NOMO-1 (cell line): Measurements from ENCODE around the gene COL27A1.

ENCODE experiments used
- DNase-seq, 2 experiments: peaks; one replicate each; lab custom pipeline; 2025; ENCODE audit not compliant: unreplicated experiment in 2 of 2; lab: John Stamatoyannopoulos, UW

Gene COL27A1

GRCh38 chr9:114155263-114155994, at the start of gene COL27A1:
Gene COL27A1 (plus strand): TSS chr9:114155537. CDS start chr9:114155951, 414 bp downstream.
- DNase-seq: peak; percentile 61 to 77

DNA sequence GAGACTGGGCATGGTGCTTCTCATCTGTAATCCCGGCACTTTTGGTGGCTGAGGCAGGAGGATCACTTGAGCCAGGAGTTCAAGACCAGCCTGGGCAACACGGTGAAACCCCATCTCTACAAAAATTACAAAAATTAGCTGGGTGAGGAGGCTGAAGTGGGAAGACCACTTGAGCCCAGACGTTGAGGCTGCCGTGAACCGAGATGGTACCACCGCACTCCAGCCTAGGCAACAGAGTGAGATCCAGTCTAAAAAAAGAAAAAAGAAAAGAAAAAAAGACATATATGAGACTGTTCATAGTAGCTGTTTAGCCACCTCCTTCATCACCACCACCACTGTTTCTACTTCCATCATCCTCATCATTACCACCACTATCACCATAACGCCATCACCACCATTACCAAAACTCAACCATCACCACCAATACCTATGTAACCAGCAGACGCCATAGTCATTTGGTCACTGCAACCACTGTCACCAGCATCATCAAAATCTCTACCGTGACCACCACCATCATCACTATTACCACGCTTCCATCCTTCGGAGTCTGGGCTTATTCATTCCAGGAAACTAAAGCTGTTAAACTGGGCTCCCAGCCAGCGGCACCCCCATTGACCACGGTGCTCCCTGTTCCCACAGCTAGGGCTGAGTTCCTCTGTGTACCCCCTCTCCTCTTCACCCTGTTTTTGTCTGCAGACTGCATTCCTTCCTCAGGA, 47.9 kb upstream of the COL27A1 start:
- DNase-seq: no peak

DNA sequence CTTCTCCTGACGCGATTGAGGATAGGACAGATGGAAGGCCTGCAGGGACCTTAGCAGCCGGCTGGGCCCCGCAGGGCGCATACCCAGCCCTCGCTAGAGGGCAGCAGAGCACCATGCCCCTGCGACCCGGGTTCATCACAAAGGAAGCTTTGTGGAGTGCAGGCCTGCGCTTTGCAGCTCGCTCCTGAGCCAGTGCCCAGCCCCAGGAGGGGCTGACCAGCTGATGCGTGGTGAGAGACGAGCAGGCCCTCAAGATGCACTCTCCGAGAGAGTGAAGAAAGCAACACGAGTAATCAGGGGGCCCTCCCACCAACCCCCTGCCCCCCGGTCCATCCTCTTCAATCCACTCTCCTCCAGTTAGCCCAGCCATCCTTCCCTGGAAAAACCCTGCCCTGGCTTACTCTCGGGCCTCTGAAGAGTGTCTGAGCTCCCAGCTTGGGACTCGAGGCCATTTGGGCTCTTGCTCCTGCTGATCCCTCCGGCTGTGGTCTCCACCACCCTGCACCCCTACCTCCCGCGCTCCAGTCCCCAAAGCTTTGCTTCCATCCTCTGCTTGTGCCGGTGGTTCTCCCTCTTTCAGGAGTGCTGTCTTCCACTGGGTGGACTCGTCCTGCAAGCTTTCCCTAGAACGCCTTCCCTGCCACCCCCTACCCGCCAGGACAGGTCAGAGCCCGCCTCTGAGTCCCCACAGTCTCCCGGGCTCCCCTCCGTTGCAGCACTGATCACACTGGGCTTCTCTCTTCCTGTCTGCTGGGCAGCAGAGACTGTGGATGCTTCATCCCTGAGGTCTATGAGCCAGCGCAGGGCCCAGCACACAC, 47.1 kb upstream of the COL27A1 start:
- DNase-seq: peak; percentile 35 to 53

GRCh38 chr9:114109124-114109523, 46.2 kb upstream of the COL27A1 start:
- no peak for DNase-seq

GRCh38 chr9:114110180-114110579, 45.2 kb upstream of the COL27A1 start:
- no peak for DNase-seq

GRCh38 chr9:114112325-114112724, 43.0 kb upstream of the COL27A1 start:
- no peak for DNase-seq

DNA sequence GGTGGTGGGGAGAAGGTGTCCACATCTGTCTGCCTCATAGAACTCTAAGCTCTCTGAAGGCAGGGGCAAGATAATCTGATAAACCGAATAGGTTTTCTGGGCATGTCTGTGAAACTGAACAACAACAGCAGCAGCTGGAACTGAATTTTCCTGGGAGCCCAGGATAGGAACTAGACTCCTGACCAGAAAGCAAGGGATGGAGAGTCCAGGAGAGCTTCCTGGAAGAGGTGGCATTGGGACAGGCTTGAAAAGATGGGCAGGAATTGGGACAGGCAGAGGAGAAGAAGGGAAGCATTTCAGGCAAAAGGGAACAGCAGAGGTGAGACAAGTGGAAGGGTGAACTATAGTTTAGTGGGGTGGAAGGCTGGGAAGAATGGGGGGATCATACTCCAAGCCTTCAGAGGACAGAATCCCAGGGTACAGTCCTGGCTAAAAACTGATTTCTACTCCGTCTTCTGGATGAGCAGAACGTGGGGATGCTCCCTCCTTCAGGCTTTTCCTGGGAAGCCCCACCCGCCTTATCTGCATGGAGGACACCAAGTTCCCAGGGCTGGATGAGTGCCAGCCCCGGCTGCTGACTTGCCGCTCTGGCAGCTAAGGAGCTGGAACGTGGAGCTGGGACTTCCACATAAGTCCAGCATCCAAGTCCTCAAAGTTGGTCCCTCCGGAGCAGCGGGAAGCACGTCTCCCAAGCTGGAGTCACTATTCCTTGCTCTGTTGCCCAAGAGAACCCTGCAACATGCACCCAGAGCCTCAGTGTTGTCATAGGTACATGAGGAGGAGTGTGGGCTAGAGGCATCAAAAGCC, 42.4 kb upstream of the COL27A1 start:
- DNase-seq: no peak

DNA sequence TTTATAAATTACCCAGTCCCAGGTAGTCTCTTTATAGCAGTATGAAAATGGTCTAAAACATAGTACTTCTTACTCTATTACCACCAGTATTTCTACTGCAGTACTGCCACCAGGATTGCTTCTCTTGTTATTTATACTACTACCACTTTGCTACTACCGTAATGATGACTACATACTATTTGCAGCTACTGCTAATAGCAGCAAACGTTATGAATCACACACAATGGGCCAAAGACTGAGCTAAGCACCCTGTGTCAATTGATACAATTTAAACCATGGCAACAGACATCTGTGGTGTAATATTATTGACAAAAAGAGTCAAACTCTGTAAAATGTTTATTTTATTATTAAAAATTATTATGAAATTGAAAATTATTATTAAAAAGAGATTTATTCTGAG, 41.0 kb upstream of the COL27A1 start:
- DNase-seq: no peak

- DNase-seq: no peak
Measured at GRCh38 chr9:114115654-114116125, 39.6 kb upstream of the COL27A1 start.

DNA sequence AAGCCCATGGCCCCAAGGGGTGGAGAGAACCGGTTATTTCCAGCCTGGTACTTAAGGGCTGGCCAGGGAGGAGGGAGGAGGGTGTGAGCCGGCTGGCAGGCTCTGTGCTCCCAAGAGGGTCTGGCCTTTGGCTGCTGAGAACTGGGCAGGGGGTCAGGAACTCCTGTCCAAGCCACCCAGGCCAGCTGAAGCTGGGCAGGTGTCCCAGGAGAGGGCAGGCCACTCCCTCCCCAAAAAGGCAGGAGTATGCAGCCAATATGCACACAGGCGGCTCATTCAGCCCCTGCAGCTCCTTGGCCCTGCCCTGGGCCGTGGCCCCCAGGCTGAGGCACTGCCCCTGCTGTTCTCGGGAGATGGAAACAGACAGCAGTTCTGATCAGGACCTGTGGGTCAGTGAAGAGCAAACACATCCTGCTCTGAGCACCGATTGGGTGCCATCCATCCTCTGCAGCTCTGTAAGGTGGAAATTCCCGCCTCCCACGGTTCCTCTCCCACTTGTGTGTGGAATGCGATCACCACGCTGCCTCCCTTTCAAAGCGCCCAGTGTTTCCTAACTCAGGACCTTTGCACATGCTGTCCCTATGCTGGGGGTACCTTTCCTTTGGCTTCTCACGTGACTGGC, 39.1 kb upstream of the COL27A1 start:
- DNase-seq: no peak

GRCh38 chr9:114117614-114117995, 37.7 kb upstream of the COL27A1 start:
- DNase-seq: no peak

DNA sequence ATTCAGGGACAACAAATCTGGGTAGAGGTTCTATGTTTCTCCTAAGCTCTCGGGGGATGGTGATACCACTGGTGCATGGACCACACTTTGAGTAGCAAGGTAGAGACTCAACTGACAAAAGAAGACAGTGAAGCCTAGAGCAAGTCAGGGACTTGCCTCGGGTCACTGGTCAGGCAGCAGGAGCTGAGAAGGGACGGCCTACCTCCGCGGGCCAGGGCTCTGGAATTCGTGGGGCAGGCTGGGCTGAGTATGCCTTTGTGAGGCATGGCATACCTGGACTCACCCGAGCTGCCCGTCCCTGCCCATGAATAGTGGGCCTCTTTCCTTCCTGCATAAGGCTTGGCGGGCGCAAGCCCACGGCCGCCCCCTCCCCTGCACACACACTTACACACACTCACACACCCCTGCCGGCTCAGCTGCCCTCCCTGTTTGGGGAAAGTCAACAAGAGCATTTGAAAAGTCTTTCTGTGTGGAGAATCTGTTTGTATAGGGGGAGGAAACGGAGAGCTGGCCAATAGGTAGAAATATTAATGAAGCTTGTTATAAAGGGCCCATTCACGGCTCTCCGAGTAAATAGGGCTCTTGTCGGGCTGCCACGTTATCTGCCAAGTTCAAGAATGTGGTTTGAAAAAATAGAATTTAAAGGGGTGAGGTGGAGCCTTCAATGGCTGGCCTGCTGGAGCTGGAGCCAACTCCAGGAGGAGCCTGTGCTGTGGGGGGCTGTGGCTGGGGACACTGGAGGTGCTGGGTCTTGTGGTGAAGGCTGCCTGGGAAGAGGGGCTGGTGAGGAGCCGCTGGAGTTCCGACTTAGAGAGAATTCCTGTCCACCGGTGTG, 37.1 kb upstream of the COL27A1 start:
- no peak for DNase-seq

DNA sequence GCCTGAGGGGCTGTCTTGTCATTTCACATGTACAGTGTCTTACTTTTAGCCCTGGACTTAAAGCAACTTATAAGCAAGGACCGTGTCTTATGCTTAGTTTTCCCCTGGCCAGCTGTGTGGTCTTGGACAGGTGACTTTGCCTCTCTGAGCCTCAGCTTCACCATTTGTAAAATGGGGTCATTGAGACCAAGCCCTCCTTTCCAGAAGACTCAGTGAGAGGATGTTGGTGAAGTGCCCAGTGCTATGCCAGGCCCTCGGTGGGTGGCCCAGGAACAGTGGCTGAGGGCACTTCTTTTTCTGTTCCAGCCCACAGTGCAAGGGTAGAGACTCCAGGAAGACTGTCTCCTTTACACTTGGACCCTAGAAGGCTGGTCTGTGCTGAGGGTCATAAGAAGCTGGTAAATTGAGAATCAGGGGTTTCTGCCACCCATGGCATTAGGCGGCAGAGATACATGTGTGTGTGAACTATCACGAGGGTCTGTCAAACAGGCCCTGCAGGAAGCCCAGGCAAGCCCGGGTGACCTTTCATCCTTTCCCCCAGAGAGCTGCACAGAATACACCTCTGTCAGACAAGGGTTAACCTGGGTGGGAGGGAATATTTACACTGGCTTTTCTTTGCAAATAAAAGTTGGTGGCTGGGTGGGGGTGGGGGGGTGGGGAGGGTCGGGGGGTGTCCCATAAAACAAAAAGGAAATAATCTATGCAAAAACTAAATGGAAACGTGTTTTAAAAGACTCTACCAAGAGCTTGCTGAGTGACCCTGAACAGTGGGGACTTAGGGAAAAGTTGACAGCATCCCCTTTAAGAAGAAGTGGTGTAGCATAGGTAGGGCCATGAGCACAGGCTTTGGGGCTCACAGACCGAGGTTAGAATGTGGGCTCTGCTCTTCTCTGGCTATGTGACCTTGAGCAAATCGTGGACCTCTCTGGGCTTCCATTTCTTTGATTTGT, 35.8 kb upstream of the COL27A1 start:
- no peak for DNase-seq

- no peak for DNase-seq
Measured at GRCh38 chr9:114120192-114121014, 34.9 kb upstream of the COL27A1 start.

DNA sequence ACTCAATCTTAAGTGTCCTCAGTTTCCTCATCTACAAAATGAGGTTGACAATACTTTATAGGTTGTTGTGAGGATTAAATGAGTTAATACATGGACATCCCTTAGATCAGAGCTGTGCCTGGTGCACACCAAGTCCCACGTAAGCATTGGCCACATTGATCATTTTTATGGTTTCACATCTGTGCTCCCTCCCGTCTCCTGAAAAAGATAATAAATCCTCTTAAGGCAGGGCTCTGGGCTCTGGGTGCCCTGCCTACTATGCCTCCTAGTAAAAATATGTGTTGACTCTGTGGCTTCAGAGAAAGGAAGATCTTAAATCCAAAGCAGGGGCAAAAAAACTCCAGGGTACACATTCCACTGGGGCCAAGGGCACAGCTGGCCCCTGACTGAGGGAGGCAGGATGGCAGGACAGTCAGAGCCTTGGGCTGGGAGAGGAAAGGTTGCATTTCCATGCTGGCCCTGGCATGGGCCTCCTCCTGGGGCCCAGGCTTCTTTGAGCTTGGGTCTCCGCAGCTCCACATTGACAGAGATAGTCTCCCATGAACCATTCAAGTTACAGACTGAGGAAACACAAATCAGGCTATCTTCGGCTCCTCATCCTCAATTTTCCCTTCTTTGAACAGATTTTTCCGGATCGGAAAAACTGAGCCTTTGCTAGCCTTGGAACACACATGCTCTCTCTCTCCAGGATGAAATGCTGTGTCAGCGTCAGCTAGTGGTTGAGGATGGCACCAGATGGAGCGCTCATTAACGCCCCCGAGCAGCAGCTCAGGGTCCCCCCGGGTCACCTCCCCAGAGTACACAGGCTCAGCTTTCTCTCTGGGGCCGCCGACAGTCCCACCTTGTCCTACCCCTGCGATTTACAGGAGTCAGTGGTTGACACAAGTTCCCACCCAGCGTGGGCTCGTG, 33.9 kb upstream of the COL27A1 start:
- DNase-seq: no peak
